ENCODE results near the gene EVA1C.

EVA1C gene

DNA sequence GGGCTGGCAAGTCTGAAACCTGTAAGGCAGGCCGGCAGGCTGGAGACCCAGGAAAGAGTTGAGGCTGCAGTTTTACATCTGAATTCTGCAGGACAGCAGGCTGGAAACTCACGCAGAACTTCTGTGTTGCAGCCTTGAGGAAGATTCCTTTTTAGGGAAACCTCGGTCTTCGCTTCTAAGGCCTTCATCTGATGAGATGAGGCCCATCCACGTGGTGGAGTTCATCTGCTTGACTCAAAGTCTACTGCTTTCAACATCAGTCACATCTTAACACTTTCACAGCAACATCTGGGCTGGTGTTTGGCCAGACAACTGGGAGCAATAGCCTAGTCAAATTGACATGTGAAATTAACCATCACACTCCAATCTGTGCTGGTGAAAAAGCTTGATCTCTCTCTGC is 57.1 kb downstream of the EVA1C start:
- Histone ChIP-seq H3K4me3 (ENCODE audit: low read length, poor library complexity, severe bottlenecking) (no peak overlapping the region), H3K9me3 (ENCODE audit: insufficient read depth, low read depth, low read length) (no peaks in the 10 kb centered on the region), H3F3A (ENCODE audit: low read depth) (no peaks in the 10 kb centered on the region), H3K36me3 (ENCODE audit: insufficient read depth, low read length) (no peaks in the 10 kb centered on the region), H3K4me2 (ENCODE audit: low read depth, low read length, poor library complexity, severe bottlenecking) (no peak overlapping the region), H2AFZ (ENCODE audit: low read length) (no peak overlapping the region), H4K20me1 (ENCODE audit: insufficient read depth, low read length, poor library complexity, severe bottlenecking) (no peaks in the 10 kb centered on the region), H3K9ac (ENCODE audit: low read depth, low read length, poor library complexity, severe bottlenecking) (no peak overlapping the region), H3K79me2 (ENCODE audit: insufficient read depth, low read length) (no peaks in the 10 kb centered on the region), H3K27me3 (ENCODE audit: insufficient read depth, low read length, poor library complexity, severe bottlenecking) (no peaks in the 10 kb centered on the region), H3K9me2 (replicated peaks; ENCODE audit: low read depth, low read length) (no peaks in the 10 kb centered on the region), H3K4me1 (ENCODE audit: insufficient read depth, low read length, poor library complexity, severe bottlenecking) (no peaks in the 10 kb centered on the region)
- TF ChIP-seq EZH2phosphoT487 (IDR thresholded peaks at IDR 0.05; ENCODE audit: borderline replicate concordance), result no peak
- TF ChIP-seq, protein P1, sequence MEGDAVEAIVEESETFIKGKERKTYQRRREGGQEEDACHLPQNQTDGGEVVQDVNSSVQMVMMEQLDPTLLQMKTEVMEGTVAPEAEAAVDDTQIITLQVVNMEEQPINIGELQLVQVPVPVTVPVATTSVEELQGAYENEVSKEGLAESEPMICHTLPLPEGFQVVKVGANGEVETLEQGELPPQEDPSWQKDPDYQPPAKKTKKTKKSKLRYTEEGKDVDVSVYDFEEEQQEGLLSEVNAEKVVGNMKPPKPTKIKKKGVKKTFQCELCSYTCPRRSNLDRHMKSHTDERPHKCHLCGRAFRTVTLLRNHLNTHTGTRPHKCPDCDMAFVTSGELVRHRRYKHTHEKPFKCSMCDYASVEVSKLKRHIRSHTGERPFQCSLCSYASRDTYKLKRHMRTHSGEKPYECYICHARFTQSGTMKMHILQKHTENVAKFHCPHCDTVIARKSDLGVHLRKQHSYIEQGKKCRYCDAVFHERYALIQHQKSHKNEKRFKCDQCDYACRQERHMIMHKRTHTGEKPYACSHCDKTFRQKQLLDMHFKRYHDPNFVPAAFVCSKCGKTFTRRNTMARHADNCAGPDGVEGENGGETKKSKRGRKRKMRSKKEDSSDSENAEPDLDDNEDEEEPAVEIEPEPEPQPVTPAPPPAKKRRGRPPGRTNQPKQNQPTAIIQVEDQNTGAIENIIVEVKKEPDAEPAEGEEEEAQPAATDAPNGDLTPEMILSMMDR (conservative IDR thresholded peaks at IDR 0.05; ENCODE audit: low read length), result no peak

DNA sequence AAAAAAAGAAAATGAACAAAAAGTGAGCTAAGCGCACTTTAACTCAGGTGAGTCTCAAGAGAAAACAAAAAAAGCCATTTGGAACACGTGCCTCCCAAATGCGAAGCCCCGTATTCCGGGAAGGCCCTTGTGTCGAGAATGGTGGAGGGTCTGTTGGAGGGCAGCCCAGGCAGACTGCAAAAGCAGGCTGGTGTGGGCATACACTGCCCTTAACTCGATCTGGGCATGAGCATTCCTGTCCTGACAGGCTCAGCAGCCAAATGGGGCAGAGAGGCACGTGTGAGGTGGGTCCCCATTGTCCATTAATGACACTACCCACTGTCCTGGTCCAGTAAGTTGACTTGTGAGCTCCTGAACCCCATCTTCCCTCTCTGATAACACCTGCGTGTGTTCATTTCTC is 57.7 kb downstream of the EVA1C start:
- no peaks in the 10 kb centered on the region for H3K27me3 ChIP-seq (ENCODE audit: insufficient read depth, low read length, poor library complexity, severe bottlenecking)
- no peaks in the 10 kb centered on the region for H3K36me3 ChIP-seq (ENCODE audit: insufficient read depth, low read length)
- H3K4me2 ChIP-seq (ENCODE audit: low read depth, low read length, poor library complexity, severe bottlenecking), result no peak overlapping the region
- no peak overlapping the region for H3K9ac ChIP-seq (ENCODE audit: low read depth, low read length, poor library complexity, severe bottlenecking)
- no peaks in the 10 kb centered on the region for H3F3A ChIP-seq (ENCODE audit: low read depth)
- no peaks in the 10 kb centered on the region for H3K4me1 ChIP-seq (ENCODE audit: insufficient read depth, low read length, poor library complexity, severe bottlenecking)
- H3K79me2 ChIP-seq (ENCODE audit: insufficient read depth, low read length), result no peaks in the 10 kb centered on the region
- no peaks in the 10 kb centered on the region for H4K20me1 ChIP-seq (ENCODE audit: insufficient read depth, low read length, poor library complexity, severe bottlenecking)
- H3K9me3 ChIP-seq (ENCODE audit: insufficient read depth, low read depth, low read length), result no peaks in the 10 kb centered on the region
- no peak overlapping the region for H3K4me3 ChIP-seq (ENCODE audit: low read length, poor library complexity, severe bottlenecking)
- no peaks in the 10 kb centered on the region for H3K9me2 ChIP-seq (replicated peaks; ENCODE audit: low read depth, low read length)
- H2AFZ ChIP-seq (ENCODE audit: low read length), result no peak overlapping the region
- TF ChIP-seq, protein P1 (conservative IDR thresholded peaks at IDR 0.05; ENCODE audit: low read length), result no peak
- TF ChIP-seq EZH2phosphoT487 (IDR thresholded peaks at IDR 0.05; ENCODE audit: borderline replicate concordance), result no peak

DNA sequence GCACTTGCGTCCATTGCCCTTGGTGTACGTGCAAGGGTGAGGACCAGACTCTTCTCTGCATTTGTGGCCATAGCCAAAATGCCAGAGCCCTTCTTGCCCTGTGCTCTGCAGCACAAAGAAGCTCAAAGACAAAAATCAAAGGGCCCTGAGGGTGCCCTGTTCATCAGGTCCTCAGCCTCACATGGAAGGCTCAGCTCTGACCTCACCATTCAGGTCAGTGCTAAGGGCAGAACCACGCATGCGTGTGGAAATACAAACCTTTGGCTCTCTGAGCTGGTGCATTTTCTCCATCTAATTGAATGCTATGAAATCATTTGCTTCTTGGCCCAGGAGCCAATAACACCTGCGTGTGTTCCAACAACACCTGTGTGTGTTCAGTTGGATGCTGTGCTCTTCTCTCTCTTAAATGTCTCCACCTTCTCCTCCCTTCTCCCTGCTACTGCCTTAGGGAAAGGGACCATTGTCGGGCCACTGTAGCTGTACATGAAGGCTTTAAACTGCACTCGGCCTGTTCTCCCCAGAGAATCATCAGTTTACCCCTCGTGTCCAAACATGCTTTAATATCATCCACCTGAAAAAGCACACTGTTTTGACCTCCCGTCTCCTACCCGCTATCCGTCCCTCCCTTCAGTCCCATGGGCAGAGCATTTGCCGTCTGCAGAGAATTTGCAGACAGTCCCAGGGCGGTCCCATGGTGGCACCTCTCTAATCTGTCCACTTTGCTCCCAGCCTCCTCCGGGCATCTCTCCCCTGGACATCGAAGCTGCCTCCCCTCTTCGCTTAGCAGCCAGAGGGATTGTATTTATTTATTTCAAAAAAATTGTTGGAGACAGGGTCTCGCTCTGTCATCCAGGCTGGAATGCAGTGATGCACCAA is 60.6 kb downstream of the EVA1C start:
- Histone ChIP-seq H3K9ac (ENCODE audit: low read depth, low read length, poor library complexity, severe bottlenecking) (no peak overlapping the region), H3K4me1 (ENCODE audit: insufficient read depth, low read length, poor library complexity, severe bottlenecking) (no peaks in the 10 kb centered on the region), H3K4me2 (ENCODE audit: low read depth, low read length, poor library complexity, severe bottlenecking) (no peak overlapping the region), H3K9me2 (replicated peaks; ENCODE audit: low read depth, low read length) (no peaks in the 10 kb centered on the region), H3K36me3 (ENCODE audit: insufficient read depth, low read length) (no peaks in the 10 kb centered on the region), H3K9me3 (ENCODE audit: insufficient read depth, low read depth, low read length) (no peaks in the 10 kb centered on the region), H3K79me2 (ENCODE audit: insufficient read depth, low read length) (no peaks in the 10 kb centered on the region), H3F3A (ENCODE audit: low read depth) (no peaks in the 10 kb centered on the region), H3K27me3 (ENCODE audit: insufficient read depth, low read length, poor library complexity, severe bottlenecking) (no peaks in the 10 kb centered on the region), H2AFZ (ENCODE audit: low read length) (no peak overlapping the region), H3K4me3 (ENCODE audit: low read length, poor library complexity, severe bottlenecking) (no peak overlapping the region), H4K20me1 (ENCODE audit: insufficient read depth, low read length, poor library complexity, severe bottlenecking) (no peaks in the 10 kb centered on the region)
- no peak for TF ChIP-seq EZH2phosphoT487 (IDR thresholded peaks at IDR 0.05; ENCODE audit: borderline replicate concordance)
- TF ChIP-seq, protein P1 (conservative IDR thresholded peaks at IDR 0.05; ENCODE audit: low read length), result no peak
